Natural killer cell (primary cell): ENCODE results near the gene DNAH10. TPM values are rescaled to one million over a fixed set of nuclear protein-coding genes. Genes with fewer than 3 reads are reported as not detected.

Experiments used
- ATAC-seq, 3 donors: fragments of 150-1000 bp in 2 of 3; fragments of 200-7000 bp in 1 of 3; cut with Tn5 transposase; 1 replicate in 1 of 3; 2 replicates in 2 of 3; pipeline ENCODE4 v1.10.0; 2021; ENCODE audit warnings: mild to moderate bottlenecking in 2 of 3, moderate library complexity in 2 of 3
- DNase-seq, 2 donors: peaks; one replicate each; pipeline versions ENCODE4 v3.0.0 to v3.0.0-alpha.2; 2013 to 2021; ENCODE audit warnings: mixed read lengths in 1 of 2
- H3K27ac ChIP-seq: one replicate; pipeline ENCODE4 v1.5.1; 2013; ENCODE audit warnings: mild to moderate bottlenecking, low read length
- H3K27me3 ChIP-seq: one replicate; pipeline ENCODE4 v1.6.1; 2013; ENCODE audit warnings: low read length; ENCODE audit not compliant: control insufficient read depth, insufficient read depth
- H3K36me3 ChIP-seq: one replicate; pipeline ENCODE4 v1.6.1; 2013; ENCODE audit warnings: low read length; ENCODE audit not compliant: control insufficient read depth, insufficient read depth
- H3K4me1 ChIP-seq: one replicate; pipeline ENCODE4 v1.6.1; 2013; ENCODE audit warnings: low read length; ENCODE audit not compliant: control insufficient read depth, insufficient read depth
- H3K4me3 ChIP-seq: one replicate; pipeline ENCODE4 v1.5.1; 2013; ENCODE audit warnings: low read length
- H3K9me3 ChIP-seq: one replicate; pipeline ENCODE4 v1.6.1; 2013; ENCODE audit warnings: low read length; ENCODE audit not compliant: control insufficient read depth, insufficient read depth
- H3K27ac Mint-ChIP-seq, 2 donors: one replicate each; pipeline ENCODE4 v1.8.0; 2022; ENCODE audit warnings: mild to moderate bottlenecking in 2 of 2, mixed read lengths in 2 of 2, moderate library complexity in 1 of 2
- H3K27me3 Mint-ChIP-seq, 2 donors: one replicate each; pipeline ENCODE4 v1.8.0; 2022; ENCODE audit warnings: low read depth in 2 of 2, mixed read lengths in 2 of 2
- H3K36me3 Mint-ChIP-seq: one replicate; pipeline ENCODE4 v1.8.0; 2022; ENCODE audit warnings: mixed read lengths
- H3K4me1 Mint-ChIP-seq, 2 donors: one replicate each; pipeline ENCODE4 v1.8.0; 2022; ENCODE audit warnings: mixed read lengths in 2 of 2
- H3K4me3 Mint-ChIP-seq: one replicate; pipeline ENCODE4 v1.8.0; 2022; ENCODE audit warnings: mild to moderate bottlenecking, moderate library complexity, mixed read lengths
- H3K9me3 Mint-ChIP-seq, 2 donors: one replicate each; pipeline ENCODE4 v1.8.0; 2022; ENCODE audit warnings: mixed read lengths in 2 of 2
- WGBS: methylation state at CpG from one replicate; pipeline ENCODE4 v1.1.7; 2013; ENCODE audit warnings: missing lambda C conversion rate; ENCODE audit not compliant: insufficient coverage; 5-methylcytosine and 5-hydroxymethylcytosine counted together
- intact Hi-C: fragments of 100-400 bp; cut with micrococcal nuclease; formaldehyde crosslinking; loops from one replicate; pipeline ENCODE4 v1.14.2; 2022
- total RNA-seq, 4 donors: library from RNA; stranded (reverse); fragments of 120-200 nt in 1 of 4; gene quantifications; one replicate each; pipeline versions ENCODE4 v1.2.3 to v1.2.4, GENCODE V29; 2013 to 2022
- TF ChIP-seq, protein P1 (sequence below): fragments of 200-600 bp; IDR thresholded peaks from one replicate; pipeline ENCODE4 v1.8.0; 2022; ENCODE audit warnings: antibody characterized with exemption

DNAH10 gene
- total RNA-seq, 3 donors from 2014 or later (not counting 1 experiment from before 2014, with no cell fraction given), result 0.43 to 1.7 (median 0.94) TPM

DNA sequence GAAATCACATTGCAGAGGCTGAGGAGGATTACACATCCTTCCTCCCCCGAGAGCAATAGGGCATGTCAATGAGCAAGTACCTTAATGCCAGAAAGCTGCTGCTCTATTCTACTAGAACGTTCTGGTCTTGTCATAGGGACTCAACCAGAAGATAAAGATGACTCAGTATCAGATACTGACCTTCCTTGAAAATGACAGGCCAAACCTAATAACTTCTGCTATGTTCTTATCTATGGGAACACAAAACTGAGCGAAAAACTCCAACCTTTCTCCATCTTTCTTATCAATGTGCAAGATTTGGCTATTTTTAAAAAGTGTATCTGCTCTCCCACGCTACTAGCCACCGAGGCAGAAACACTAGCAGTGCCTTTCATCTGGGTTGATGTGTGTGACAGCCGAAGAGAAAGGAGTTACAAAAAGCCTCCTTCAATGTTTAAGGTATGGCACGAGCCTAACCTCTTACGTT is 205.1 kb downstream of the DNAH10 start:
- Histone ChIP-seq H3K9me3 (no peaks in the 10 kb centered on the region), H3K27me3 (no peaks in the 10 kb centered on the region), H3K4me3 (no peak overlapping the region), H3K36me3 (no peaks in the 10 kb centered on the region), H3K4me1 (peaks cover 5% of the 10 kb centered on the region), H3K27ac (no peak overlapping the region)
- TF ChIP-seq, protein P1, sequence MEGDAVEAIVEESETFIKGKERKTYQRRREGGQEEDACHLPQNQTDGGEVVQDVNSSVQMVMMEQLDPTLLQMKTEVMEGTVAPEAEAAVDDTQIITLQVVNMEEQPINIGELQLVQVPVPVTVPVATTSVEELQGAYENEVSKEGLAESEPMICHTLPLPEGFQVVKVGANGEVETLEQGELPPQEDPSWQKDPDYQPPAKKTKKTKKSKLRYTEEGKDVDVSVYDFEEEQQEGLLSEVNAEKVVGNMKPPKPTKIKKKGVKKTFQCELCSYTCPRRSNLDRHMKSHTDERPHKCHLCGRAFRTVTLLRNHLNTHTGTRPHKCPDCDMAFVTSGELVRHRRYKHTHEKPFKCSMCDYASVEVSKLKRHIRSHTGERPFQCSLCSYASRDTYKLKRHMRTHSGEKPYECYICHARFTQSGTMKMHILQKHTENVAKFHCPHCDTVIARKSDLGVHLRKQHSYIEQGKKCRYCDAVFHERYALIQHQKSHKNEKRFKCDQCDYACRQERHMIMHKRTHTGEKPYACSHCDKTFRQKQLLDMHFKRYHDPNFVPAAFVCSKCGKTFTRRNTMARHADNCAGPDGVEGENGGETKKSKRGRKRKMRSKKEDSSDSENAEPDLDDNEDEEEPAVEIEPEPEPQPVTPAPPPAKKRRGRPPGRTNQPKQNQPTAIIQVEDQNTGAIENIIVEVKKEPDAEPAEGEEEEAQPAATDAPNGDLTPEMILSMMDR, result no peak
- Mint-ChIP-seq H3K27me3 (no peaks in the 10 kb centered on the region), H3K27ac (no peak overlapping the region), H3K4me1 (peaks cover 29 to 33% of the 10 kb centered on the region in 2 donors), H3K36me3 (no peaks in the 10 kb centered on the region), H3K9me3 (no peaks in the 10 kb centered on the region), H3K4me3 (no peak overlapping the region)
- ATAC-seq (no peak), DNase-seq (no peak)
- WGBS, result 95% methylated on average over 8 of the region's 8 CpGs
- intact Hi-C loops, result no loop called here

DNA sequence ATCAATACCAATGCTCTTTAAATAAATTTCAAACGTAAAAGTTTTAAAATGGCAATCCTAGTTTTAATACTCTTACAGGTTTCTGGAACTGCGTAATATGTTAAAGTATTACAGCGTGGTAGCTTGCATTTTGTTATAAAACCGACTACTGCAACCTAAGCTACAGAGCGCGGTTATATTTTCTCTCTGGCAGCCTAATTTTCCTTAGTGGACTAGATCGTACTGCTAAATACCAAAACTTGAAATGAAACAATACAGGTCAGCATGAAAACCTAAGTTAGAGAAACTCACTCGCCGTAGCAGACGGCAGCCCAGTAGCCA is 209.3 kb downstream of the DNAH10 start:
- H3K4me1 Mint-ChIP-seq, result peaks cover 39 to 42% of the 10 kb centered on the region in 2 donors
- H3K27ac ChIP-seq, result peak overlapping the region; percentile 59
- H3K27ac Mint-ChIP-seq, result peak overlapping the region; percentile 85 to 93
- TF ChIP-seq, protein P1, result no peak
- WGBS, result 47% methylated on average over 10 of the region's 10 CpGs
- H3K36me3 ChIP-seq, result peaks cover 3% of the 10 kb centered on the region
- H3K36me3 Mint-ChIP-seq, result no peaks in the 10 kb centered on the region
- H3K4me3 ChIP-seq, result peak overlapping the region; percentile 60
- H3K4me1 ChIP-seq, result peaks cover 11% of the 10 kb centered on the region
- H3K4me3 Mint-ChIP-seq, result peak overlapping the region; percentile 94
- H3K27me3 Mint-ChIP-seq, result no peaks in the 10 kb centered on the region
- DNase-seq (no peak), ATAC-seq (no peak)
- no peaks in the 10 kb centered on the region for H3K27me3 ChIP-seq
- H3K9me3 Mint-ChIP-seq, result no peaks in the 10 kb centered on the region
- intact Hi-C loops, result loop anchor here (5.0 kb wide), 1 partner anchor 34 kb away; no protein-coding TSS in a partner anchor
- H3K9me3 ChIP-seq, result no peaks in the 10 kb centered on the region

DNA sequence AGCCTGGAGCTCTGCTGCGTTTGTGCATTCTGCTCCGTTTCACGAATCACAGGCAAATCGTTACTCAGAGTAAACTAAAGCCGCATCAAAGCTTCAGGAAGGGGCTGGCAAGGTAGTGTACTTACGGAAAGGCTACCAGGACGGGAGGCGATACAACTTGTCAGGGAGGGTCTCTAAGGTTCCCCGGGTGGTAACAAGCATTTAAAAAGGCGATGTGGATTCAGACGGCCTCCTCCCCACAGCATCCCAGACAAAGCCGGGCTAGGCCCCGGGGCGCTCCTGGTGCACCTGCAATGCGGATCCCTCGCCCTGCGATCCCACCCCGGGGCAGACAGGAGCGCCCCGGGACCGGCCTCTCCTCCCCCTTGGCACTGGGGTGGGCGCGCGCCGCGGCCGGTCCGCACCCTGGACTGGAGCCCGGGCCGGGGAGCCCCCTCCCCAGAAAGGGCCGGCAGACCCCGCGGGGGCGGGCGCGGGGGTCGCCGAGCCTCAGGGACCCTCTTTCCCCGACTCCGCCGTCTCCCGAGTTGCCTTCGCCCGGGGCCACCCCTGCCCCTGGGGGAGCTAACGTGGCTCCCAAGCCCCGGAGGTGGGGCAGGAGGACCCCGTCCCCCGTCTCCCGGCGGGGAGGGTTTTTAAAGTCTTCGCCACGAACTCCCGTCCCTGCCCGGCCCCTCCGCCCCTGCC is 209.8 kb downstream of the DNAH10 start:
- Histone ChIP-seq H3K9me3 (no peaks in the 10 kb centered on the region), H3K27ac (peak overlapping the region; percentile 59), H3K4me1 (peaks cover 11% of the 10 kb centered on the region), H3K36me3 (peaks cover 3% of the 10 kb centered on the region), H3K27me3 (no peaks in the 10 kb centered on the region), H3K4me3 (peak overlapping the region; percentile 60)
- Mint-ChIP-seq H3K36me3 (no peaks in the 10 kb centered on the region), H3K9me3 (no peaks in the 10 kb centered on the region), H3K4me1 (peaks cover 38 to 39% of the 10 kb centered on the region in 2 donors), H3K27ac (peak overlapping the region; percentile 85 to 93), H3K27me3 (no peaks in the 10 kb centered on the region), H3K4me3 (peak overlapping the region; percentile 94)
- TF ChIP-seq, protein P1, result no peak
- WGBS, result under 1% methylated on average over 55 of the region's 55 CpGs
- ATAC-seq (no peak), DNase-seq (peak; percentile 21 to 67)
- intact Hi-C loops, result loop anchor here (2.0 to 5.0 kb wide), 2 partner anchors 23 to 35 kb away; no protein-coding TSS in a partner anchor
